Activated CD8-positive, alpha-beta memory T cell treated with anti-CD3 and anti-CD28 coated beads, Interleukin-2, amount 50 U/mL, for 48 hours (primary cell): ENCODE data around the gene NPAS3.

Experiments
- DNase-seq: peaks from one replicate; pipeline ENCODE4 v3.0.0-alpha.2; 2020

Gene NPAS3

DNA sequence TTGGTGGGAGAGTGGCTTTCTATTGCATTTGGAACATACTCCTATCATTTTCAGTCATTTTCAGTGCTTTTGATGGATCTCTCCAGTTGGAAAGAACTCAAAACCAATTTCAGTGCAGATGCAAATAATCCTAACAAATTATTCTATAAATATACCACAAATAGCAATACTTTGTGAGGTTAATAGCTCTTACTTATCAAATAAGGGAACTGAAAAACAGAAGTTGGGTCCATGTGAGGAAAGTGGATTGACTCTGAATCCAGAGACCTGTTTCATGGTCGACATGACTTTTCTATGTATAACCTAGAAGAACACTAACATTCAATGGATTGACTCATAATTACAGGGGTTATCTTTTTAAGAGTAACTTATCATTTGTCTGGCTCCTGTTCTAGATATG lies 763.6 kb downstream of the NPAS3 start:
- DNase-seq = no peak

DNA sequence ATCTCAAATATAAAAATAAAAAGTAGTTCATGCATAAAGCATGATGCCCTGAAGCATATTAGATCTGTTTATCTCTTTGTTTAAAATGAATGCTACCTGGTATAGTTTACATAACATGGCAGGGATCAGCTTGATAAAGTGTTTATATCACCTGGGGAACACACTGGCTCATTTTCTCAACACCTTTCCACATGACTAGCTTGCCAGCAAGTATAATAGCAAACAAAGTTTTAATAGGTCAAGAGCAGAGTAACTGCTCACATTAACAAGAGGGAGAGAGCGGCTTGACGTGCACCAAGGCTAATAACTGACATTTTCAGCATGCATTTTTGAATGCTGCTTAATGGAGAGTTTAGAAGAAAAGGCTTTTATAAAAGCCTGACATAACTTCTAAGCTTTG lies 765.8 kb downstream of the NPAS3 start:
- DNase-seq = no peak

DNA sequence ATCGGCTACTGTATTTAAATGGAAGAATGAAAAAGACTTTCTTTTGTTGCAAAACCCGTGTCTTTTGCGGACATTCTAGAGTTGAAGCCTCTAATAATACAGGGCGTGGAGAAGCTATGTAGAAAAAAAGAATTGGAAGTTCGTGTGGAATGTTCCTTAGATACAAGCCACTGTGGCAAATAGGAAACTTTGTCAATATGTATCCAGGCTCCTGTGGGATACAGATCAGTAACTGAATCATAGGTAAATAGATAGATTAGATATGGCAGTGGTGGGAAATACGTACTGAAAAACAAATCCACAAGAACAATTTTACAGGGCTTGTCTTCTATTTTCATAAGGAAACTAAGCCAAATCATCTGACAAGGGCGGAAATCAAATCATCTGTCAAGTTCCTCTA lies 766.8 kb downstream of the NPAS3 start:
- DNase-seq = no peak

- no peak for DNase-seq
Observed at GRCh38 chr14:33707716-33708115, 769.0 kb downstream of the NPAS3 start.

- no peak for DNase-seq
Observed at GRCh38 chr14:33709283-33709682, 770.6 kb downstream of the NPAS3 start.

GRCh38 chr14:33709711-33710110 lies 771.0 kb downstream of the NPAS3 start:
- no peak for DNase-seq

GRCh38 chr14:33710273-33710672 lies 771.6 kb downstream of the NPAS3 start:
- no peak for DNase-seq

- no peak for DNase-seq
Observed at GRCh38 chr14:33711194-33711593, 772.5 kb downstream of the NPAS3 start.

GRCh38 chr14:33711811-33712216 lies 773.1 kb downstream of the NPAS3 start:
- no peak for DNase-seq

DNA sequence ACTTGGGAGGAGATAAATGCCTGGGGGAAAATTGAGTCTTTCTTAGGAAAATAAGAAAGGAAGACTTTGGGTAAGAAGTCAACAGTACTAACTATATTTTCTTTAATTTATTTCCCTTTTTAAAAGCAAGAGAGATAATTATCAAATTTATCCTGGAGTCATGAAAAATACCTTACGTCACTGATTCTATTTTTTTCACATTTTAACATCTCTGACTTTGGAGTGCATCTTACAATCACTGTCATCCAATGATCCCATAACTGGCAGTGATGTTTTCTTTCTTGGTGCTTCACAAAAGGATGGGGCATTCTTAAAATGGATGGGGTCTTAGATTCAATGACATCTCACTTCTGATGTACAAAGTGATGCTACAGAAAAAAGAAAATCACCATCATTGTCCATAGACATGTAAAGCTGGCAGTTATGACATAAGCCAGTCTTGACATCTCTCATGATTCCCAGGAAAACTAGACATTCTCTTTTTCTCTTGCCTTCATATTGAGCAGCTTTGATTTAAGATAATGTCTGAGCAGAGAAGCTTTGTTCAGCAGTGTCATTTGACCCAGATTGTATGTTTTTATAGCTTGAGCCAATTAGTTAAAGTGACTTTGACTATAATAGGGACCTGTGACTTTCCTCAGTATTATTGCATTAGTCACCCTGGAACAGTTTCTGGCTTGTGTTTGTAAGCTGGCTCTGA lies 776.0 kb downstream of the NPAS3 start:
- DNase-seq = no peak

GRCh38 chr14:33715227-33715528 lies 776.5 kb downstream of the NPAS3 start:
- no peak for DNase-seq

GRCh38 chr14:33716921-33717320 lies 778.2 kb downstream of the NPAS3 start:
- no peak for DNase-seq

DNA sequence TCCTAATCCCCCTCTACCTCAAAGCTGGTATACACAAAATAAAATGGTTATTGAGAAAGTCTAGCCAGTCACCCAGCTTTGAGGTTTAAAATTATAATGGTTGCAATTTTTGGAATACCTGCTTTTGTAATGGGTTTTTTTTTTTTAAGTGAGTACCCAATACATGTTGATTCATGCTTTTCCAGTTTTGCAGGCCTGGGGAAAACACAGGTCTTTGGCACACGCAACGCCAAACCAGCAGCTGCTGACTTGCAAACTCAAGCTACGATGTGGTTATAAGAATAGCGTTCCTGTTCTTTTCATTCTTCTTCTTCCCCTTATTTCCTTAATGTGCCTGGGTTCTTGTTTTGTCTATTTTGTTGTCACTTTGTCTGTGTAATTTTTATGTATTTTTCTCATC lies 779.2 kb downstream of the NPAS3 start:
- DNase-seq = no peak

DNA sequence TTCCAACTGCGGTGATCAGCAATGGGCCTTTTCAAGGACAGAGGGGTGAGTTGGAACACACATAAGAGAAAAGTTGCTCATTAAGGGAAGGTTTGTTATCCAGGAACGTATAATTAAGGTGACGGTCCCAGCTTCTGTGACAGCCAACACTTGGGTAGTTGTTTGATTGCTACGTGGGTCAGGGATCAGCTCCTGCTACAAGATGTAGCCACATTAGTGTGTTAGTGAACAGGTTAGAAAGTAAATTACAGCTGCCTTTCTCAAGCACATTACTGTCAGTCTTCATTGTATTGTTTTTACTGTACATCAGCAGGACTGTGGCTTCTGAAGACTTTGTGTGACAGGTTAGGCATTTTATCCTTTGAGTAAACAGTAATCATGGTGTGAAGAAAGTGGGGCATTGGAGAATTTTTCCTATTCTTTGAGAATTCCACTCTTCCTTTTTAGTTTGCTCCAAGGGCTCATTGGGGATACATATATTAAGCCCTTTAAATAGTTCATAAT lies 781.7 kb downstream of the NPAS3 start:
- DNase-seq = no peak

DNA sequence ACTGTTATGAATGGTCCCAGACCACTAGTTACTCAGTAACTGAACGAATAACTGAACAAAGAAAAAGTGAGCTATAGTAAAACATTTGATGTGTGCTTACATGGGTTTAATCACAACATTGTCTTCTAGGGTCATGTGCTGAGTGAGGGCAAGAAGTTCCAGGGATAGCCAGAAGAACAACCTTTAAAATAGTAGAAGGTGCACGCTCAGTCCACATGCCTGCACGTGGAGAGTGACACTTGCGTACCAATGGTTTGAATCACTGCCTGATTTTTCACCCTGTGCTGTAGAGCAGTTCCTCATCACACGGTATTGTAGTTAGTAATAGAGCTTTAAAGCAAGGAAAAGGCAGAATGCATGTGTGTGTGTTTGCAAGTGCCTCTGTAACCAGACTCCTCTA lies 788.0 kb downstream of the NPAS3 start:
- DNase-seq = no peak

GRCh38 chr14:33727606-33728005 lies 788.9 kb downstream of the NPAS3 start:
- no peak for DNase-seq

GRCh38 chr14:33728010-33728498 lies 789.4 kb downstream of the NPAS3 start:
- no peak for DNase-seq

DNA sequence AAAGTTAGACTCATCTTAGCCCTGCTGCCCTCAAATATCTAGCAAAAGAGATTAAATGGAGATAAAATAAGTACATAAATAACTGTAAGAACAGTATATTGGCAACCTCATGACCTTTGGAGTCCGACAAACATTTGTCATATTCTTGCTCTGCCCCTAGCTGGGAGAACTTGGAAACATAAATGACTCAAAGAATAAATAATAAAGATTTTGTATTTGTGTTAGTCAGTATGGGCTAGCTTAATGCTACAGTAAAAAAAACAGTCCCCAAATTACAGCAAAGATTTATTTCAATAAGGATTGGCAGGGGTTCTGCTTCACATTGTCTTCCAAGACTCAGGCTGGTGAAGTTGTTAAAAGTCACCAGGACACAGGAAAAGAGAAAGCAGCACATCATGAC lies 791.5 kb downstream of the NPAS3 start:
- no peak for DNase-seq

DNA sequence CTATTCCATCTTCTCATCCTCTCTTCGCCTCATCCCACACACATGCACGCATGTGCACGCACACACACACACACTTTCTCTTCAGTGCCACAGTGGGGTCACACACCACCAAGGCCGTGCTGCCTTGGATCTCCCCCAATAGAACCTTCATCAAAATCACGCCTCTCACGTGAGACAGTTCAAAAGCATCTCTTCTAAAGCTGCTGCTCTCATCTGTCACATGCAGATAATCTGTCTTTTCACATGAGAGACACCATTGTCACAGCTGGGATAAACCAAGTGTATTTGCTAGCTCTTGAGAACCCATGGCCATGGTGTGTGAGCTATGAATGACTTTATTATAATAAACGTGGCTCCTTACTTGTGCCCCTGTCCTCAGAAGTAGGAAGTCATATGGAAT lies 793.5 kb downstream of the NPAS3 start:
- no peak for DNase-seq

GRCh38 chr14:33733310-33733709 lies 794.6 kb downstream of the NPAS3 start:
- no peak for DNase-seq

DNA sequence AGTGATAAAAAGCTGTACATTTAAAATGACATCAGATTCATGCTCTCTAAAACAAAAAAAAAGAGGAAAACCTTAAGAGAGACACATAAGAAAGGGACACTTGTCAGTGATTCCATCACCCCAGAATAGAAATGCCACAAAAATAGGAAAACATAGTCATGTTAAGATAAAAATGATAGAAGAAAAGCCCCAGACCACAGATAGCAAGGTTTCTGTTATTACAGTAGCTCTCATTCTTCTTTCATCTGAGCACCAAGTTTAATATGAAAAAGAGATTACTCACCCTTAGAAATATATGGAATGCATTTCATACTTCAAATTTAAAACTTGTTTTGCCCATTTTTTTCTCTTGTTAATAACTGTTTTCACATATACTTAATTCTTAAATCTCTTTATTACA lies 795.0 kb downstream of the NPAS3 start:
- no peak for DNase-seq

DNA sequence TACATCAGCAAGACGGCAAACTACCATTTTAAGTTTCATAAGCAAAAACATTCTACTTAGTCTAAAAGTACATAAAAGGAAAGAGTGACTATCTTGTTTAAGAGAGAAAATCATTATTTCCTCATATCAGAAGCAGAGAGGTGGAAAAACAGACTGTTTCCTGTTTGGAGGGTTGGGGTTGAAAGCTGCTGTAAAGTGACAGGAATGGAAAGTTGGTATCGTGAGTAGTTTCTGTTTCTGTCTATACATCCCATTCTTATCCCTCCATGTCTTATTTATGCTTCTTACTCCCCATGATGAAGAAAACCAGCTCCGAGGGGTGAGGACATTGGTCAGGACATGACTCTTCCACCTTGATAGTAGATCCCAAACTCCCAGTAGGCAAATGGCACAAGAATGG lies 795.7 kb downstream of the NPAS3 start:
- no peak for DNase-seq

- DNase-seq = no peak
Observed at GRCh38 chr14:33736299-33736825, 797.7 kb downstream of the NPAS3 start.

GRCh38 chr14:33736979-33737378 lies 798.3 kb downstream of the NPAS3 start:
- DNase-seq = no peak

DNA sequence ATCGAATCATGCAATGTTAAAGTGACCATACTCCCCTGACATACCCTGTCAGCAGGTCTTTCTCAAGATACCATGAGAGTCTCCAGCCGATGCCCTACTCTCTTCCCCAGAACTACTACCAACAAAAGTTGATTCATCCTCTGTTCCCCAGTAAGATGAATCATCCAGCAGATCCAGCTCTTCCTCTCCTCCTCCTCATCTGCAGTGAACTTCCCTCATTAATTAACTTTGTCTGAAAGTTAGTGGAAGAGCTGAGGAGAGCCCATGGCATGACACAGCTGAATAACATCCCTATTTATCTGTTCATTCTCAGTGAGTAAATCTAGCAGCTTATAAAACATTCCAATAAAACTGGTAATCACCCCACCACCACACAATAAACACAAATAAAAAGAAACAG lies 798.8 kb downstream of the NPAS3 start:
- DNase-seq = no peak
